ENCODE data around the gene SPOCK1.

DNA sequence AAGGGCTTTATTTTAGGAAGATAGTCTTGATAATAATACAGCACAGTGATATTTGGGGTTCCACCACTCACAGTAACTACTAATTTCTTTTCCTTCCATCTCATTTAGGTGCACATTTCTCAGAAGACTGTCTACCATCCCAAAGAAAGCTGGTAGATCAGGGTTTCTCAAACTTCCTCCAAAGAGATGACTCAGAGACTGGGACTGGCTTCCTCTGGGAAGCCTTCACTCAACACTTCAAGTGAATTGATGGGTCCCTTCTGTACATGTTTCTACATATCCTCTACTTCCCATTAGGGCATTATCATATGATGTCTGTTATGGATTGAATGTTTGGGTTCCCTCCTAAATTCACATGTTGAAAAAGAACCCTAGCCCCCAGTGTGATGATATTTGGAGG lies 138.5 kb downstream of the SPOCK1 start:
- TF ChIP-seq, protein P1, sequence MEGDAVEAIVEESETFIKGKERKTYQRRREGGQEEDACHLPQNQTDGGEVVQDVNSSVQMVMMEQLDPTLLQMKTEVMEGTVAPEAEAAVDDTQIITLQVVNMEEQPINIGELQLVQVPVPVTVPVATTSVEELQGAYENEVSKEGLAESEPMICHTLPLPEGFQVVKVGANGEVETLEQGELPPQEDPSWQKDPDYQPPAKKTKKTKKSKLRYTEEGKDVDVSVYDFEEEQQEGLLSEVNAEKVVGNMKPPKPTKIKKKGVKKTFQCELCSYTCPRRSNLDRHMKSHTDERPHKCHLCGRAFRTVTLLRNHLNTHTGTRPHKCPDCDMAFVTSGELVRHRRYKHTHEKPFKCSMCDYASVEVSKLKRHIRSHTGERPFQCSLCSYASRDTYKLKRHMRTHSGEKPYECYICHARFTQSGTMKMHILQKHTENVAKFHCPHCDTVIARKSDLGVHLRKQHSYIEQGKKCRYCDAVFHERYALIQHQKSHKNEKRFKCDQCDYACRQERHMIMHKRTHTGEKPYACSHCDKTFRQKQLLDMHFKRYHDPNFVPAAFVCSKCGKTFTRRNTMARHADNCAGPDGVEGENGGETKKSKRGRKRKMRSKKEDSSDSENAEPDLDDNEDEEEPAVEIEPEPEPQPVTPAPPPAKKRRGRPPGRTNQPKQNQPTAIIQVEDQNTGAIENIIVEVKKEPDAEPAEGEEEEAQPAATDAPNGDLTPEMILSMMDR (conservative IDR thresholded peaks at IDR 0.05; ENCODE audit: low read depth, low read length), result no peak
- TF ChIP-seq CEBPB (IDR thresholded peaks at IDR 0.05; ENCODE audit: low read depth, low read length), result no peak
- TF ChIP-seq, protein P2, sequence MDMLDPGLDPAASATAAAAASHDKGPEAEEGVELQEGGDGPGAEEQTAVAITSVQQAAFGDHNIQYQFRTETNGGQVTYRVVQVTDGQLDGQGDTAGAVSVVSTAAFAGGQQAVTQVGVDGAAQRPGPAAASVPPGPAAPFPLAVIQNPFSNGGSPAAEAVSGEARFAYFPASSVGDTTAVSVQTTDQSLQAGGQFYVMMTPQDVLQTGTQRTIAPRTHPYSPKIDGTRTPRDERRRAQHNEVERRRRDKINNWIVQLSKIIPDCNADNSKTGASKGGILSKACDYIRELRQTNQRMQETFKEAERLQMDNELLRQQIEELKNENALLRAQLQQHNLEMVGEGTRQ (IDR thresholded peaks at IDR 0.05; ENCODE audit: low read depth, low read length), result no peak
- no peak for TF ChIP-seq POLR2A (IDR thresholded peaks at IDR 0.05; ENCODE audit: low read depth, low read length)
- no peak for TF ChIP-seq MAFK (IDR thresholded peaks at IDR 0.05; ENCODE audit: low read depth, low read length)
- no peak for TF ChIP-seq RFX5 (IDR thresholded peaks at IDR 0.05; ENCODE audit: low read depth, low read length)
- TF ChIP-seq RAD21 (IDR thresholded peaks at IDR 0.05; ENCODE audit: low read length), result no peak
- TF ChIP-seq SMC3 (IDR thresholded peaks at IDR 0.05; ENCODE audit: low read depth, low read length), result no peak
- TF ChIP-seq MXI1 (IDR thresholded peaks at IDR 0.05; ENCODE audit: borderline replicate concordance, low read depth, low read length), result no peak
- no peak for TF ChIP-seq CHD1 (IDR thresholded peaks at IDR 0.05; ENCODE audit: low read depth, low read length)

All from IMR-90 (cell line).